ENCODE data around the gene SH3D21. TPM values are rescaled to one million over a fixed set of nuclear protein-coding genes. Genes with fewer than 3 reads are reported as not detected.

The SH3D21 gene
- 6.5 and 7.2 TPM in 2 replicates for total RNA-seq

DNA sequence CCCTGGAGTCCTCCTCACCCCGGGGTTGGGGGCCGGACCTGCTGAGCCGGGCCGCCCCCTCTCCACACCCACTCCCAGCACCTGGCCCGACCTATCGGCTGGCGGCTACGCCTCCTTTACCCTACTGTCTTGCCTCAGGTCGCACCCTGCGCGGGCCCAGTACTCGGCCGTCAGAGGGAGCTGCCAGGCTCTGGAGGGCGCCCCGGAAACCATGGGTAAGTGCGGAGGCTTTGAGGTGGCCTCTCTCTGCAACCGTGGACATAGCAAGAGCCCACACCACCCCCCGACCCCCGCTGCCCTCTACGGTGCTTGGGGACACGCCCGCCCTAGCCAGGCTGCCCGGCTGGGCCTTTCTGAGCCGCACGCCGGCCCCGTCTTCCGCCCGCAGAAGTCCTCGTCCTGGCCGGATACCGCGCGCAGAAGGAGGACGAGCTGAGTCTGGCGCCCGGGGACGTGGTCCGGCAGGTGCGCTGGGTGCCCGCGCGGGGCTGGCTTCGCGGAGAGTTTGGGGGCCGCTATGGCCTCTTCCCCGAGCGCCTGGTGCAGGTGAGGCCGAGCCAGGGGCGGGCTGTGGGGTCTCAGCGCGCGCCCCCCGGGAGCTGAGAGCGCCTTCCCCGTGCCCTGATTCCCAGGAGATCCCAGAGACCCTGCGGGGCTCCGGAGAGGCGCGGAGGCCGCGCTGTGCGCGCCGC, at the start of gene SH3D21:
Gene SH3D21 (plus strand): TSS at position 159 of the 692 bp plus-strand sequence. CDS start 53 bp downstream, at position 212.
- intact Hi-C loops (cut with micrococcal nuclease) = loop anchor here (1.0 to 2.0 kb wide), 3 partner anchors 63 to 114 kb away; no protein-coding TSS in a partner anchor

DNA sequence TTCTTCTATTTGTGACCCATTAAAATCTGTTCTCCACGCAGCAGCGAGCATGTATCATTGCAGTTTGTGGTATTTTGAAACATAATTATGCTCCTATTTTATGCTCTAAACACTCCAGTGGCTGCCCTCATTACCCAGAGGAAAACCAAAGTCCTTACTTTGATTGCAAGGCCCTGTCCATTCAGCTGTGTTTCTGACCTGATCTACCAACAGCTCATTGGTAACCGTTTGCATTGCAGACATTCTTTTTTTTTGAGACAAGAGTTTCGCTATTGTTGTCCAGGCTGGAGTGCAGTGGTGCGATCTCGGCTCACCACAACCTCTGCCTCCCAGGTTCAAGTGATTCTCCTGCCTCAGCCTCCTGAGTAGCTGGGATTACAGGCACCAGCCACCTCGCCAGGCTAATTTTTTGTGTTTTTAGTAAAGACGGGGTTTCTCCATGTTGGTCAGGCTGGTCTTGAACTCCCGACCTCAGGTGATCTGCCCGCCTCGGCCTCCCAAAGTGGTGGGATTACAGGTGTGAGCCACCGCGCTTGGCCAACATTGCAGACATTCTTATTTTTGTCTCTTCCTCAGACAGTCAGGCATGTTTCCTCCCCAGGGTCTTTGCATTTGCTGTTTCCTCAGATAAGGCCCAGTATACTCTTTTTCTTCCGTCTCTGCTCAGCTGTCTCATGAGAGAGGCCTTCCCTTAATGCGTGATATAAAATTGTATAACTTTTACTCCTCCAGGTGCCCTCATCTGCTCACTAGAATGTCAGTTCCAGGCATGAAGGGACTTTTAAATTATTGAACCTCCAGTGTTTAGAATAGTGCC, 49.4 kb upstream of the SH3D21 start:
- intact Hi-C loops (cut with micrococcal nuclease) = no loop called here

DNA sequence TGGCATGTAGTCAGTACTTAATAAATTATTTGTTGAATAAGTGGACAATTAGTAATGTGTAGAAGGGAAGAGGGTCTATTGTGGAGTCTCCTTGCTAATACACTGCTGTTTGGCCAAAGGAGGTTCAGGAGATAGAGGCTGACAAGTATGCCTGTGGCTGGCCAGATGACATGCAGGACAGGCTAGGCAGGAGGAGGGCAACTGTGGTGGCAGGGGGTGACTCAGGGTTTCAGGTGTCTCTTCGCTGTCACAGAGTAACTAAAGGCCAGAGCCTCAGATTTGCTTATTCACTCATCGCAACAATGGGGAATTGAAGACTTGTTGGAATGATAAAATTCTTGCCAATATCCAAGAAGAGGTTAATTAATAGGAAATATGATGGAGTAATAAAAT, 48.8 kb upstream of the SH3D21 start:
- intact Hi-C loops (cut with micrococcal nuclease) = no loop called here

DNA sequence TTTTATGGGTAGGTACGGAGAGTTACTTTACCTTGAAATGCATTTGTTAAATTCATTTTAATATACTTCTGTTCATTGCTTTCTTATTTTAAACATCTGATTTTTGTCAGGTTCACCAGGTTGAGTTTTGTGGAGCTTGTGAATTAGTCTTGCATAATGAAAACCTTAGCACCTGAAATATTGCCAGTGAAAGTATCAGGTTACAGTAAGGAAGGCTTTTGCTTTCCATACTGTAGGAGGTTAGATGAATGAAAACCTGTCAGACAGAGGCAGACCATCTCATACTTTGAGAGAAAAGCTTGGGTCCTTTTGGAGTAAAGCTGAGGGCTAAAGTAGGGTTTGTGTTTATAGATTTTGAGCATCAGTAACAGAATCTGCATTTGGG, 47.2 kb upstream of the SH3D21 start:
- intact Hi-C loops (cut with micrococcal nuclease) = no loop called here

DNA sequence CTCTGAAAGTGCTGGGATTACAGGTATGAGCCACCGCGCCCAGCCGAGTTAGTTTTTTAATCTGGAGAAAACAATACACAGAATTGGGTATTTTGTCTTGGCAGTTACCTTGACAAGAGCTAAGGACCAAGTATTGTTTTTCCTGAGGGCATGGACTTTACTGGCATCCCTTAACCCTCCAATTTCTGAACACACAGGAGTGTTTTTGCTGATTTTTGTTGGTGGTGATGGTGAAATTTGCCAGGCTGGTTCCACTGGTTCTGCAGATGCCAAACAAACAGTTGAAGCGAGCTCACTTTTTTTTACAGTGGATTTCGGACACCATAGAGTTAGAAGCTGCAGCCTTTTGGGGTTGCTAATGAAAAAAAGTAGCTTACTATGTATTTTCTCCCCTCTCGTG, 37.2 kb upstream of the SH3D21 start:
- intact Hi-C loops (cut with micrococcal nuclease) = no loop called here

DNA sequence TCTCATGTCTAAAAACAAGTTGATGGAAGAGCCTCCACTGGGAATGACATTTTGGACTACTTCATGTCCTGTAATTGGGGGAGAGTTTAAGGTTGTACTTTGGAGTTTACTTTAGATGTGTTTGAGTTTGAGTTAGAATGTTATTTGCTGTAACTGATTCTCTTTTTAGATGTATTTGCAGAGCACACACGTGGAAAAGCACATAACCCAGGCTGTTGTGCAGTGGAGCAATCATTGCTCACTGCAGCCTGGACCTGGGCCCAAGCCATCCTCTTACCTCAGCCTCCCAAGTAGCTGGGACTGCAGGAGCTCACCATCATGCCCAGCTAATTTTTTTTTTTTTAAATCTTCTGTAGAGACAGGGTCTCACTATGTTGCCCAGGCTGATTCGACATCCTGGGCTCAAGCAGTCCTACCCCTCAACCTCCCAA, 36.7 kb upstream of the SH3D21 start:
- intact Hi-C loops (cut with micrococcal nuclease) = no loop called here

DNA sequence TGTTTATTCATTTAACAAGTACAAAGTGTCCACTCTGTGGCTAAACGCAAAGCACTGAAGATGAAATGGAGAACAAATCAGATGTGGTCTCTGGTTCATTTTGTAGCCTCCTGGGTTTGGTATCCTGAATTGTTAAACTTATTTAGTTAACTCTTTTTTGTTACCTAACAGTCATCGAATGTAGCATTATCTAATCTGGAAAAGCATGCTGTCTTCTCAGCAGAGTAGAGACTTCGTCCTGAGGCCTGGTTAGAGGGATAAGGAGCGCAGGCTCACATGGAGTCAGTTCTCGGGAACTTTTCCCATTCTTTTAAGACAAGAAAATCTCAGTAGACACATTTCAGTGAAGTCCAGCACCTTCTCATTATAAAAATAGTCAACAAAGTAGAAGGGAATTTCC, 33.1 kb upstream of the SH3D21 start:
- intact Hi-C loops (cut with micrococcal nuclease) = no loop called here

DNA sequence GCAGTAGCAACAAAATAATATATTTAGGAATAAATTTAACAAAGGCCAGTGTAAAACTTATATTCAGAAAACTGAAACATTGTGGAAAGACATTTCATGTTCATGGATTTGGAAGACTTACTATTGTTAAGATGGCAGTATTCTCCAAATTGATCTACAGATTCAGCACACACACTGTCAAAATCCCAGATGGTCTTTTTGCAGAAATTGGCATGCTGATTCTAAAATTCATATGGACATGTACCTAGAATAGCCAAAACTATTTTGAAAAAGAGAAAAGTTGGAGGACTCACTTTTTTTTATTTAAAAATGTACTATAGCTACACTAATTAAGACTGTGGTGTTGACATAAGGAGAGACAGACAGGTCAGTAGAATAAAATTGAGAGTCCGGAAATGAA, 32.0 kb upstream of the SH3D21 start:
- intact Hi-C loops (cut with micrococcal nuclease) = no loop called here

DNA sequence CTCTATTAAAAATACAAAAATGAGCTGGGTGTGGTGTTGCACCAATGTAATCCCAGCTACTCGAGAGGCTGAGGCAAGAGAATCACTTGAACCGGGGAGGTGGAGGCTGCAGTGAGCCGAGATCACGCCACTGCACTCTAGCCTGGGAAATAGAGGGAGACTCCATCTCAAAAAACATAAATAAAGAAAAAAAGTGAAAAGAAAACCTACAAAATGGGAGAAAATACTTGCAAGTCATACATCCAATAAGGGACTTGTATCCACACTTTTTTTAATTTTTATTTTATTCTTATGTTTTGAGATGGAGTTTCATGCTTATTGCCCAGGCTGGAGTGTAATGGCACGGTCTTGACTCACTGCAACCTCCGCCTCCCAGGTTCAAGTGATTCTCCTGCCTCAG, 29.5 kb upstream of the SH3D21 start:
- intact Hi-C loops (cut with micrococcal nuclease) = no loop called here

DNA sequence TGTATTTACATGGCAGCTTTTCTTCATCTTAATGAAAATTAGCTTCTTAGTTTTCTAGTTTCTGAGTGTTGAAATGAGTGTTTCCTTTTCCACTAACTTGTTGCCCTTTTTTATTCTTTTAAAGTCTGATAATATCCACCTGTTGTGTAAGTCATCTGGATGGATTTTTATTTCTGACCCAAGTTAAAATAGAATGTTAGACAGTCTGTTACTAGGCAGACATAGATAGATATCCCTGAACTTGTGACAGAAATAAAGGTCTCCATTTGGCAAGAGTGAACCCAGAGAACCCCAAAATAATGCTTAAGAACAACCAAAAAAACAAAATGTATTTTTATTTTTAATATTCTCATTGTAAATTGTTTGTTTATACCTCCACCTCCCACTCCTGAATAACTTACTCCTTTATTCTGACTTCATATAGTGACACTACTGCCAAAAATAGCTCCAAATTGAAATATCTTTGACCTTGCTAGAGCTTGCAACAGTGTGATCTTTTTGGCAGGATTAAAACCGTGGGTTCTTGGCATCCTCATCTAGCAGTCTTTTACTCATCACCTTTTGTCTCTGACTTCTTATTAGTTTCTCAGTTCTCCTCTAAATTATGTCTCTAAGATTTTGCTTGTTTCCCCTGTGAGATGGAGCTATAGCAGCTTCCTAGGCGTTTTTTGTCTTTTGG, 26.9 kb upstream of the SH3D21 start:
- intact Hi-C loops (cut with micrococcal nuclease) = no loop called here

DNA sequence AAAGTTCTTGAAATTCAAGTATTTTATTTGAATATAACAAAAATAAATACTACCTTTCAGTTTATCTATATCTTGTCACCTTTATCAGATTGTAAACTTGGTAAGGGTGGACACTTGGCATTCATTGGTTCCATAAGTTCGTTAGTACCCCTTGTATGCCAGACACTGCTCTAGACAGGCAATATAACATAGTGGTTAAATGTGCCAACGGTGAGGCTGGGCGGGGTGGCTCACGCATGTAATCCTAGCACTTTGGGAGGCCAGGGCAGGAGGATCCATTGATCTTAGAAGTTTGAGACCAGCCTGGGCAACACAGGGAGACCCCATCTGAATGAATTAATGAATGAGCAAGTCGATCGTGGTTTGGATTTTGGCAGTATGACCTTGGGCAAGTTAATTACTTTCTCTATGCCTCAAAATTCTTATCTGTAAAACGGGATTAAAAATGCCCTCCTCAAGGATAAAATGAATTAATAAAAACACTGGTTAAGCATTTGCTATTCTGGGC, 26.3 kb upstream of the SH3D21 start:
- intact Hi-C loops (cut with micrococcal nuclease) = no loop called here

DNA sequence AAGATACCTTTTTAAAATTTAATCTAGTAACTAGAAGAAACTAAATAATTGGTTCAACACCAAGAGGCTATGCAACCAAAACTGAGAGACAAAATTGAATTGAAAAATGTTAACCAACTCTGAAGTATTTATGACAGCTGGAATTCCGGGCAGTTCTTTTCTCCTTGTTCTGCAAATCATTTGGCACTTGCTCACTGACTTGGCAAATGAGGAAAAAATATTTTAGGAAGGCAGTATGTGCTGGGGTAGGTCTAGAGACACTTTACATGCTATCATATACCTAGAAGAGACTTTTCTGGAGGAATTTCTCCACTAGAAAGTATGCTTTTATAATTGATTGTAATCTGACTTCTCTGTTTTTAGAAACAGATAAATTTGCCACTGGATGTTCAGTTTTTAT, 22.1 kb upstream of the SH3D21 start:
- intact Hi-C loops (cut with micrococcal nuclease) = no loop called here

DNA sequence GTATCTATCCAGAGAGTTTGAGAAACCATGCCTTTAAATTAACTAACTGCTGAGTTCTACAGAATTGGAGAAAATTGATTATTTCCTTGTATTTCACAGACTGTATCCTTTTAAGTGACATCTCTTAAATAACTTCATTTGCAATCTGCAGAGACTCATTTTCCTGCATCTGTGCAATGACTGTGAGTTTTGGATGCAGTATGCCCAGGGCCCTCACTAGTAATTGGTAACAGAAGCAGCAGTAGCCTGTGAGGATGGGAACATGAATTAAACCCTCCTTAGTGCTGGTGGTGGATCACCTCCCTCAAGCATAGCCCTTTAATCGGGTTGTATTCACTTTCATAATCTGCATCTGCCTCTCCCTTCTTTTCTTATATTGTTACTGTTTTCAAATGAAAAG, 21.7 kb upstream of the SH3D21 start:
- intact Hi-C loops (cut with micrococcal nuclease) = no loop called here

DNA sequence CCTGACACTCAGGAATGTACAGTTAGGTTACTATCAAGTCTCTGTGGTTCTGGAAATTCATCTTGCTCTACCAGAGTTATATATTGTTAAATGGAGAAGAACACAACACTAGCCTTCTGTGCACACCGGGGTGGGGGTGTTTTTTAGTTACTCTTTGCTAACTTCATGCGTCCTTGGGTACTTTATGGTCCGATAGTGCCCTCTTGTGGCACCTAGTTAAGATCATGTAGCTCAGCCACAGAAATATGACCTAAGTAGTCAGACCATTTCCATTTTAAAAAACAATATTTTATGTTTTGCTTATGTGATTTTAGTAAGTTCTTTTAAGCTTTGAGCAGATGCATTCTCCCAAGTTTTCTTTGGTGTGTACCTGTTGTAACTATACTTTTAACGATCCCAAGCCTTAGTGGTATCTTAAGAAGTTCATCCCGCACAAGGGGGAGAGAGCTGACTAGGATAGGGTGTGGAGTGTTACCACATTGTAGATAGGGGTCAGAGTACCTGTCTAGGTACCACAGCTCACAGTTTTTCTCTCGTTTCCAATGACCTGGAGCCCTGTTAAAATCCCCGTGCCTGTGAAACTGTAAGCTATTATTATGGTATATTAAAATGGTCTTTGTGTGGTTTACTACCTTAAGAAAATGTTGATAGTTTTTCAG, 20.6 kb upstream of the SH3D21 start:
- intact Hi-C loops (cut with micrococcal nuclease) = loop anchor here (1.0 kb wide), 5 partner anchors 61 to 186 kb away; partner anchors contain the start of genes THRAP3 and TRAPPC3

DNA sequence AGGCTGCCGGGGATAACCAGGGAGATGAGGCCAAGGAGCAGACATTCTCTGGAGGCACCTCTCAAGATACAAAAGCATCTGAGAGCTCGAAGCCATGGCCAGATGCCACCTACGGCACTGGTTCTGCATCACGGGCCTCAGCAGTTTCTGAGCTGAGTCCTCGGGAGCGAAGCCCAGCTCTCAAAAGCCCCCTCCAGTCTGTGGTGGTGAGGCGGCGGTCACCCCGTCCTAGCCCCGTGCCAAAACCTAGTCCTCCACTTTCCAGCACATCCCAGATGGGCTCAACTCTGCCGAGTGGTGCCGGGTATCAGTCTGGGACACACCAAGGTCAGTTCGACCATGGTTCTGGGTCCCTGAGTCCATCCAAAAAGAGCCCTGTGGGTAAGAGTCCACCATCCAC, 19.4 kb upstream of the SH3D21 start:
- intact Hi-C loops (cut with micrococcal nuclease) = no loop called here

DNA sequence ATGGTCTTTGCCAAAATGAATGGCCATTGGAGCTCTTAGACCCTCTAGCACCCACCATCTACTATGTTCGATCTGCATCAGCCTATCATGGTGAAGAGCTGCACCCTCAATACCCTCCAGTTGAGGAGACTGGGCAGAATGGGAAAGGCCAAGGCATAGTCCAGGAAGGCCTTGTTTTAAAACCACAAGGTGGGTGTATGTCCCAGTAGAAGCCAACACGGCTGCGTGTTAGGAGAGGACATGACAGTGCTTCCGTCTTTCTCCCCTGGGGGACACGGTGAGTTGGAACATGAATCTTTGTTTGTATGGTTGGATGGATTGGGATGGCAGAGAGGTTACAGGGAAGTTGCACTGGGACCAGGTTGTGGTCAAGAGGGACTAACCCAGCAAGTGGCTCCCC, 18.6 kb upstream of the SH3D21 start:
- intact Hi-C loops (cut with micrococcal nuclease) = no loop called here

DNA sequence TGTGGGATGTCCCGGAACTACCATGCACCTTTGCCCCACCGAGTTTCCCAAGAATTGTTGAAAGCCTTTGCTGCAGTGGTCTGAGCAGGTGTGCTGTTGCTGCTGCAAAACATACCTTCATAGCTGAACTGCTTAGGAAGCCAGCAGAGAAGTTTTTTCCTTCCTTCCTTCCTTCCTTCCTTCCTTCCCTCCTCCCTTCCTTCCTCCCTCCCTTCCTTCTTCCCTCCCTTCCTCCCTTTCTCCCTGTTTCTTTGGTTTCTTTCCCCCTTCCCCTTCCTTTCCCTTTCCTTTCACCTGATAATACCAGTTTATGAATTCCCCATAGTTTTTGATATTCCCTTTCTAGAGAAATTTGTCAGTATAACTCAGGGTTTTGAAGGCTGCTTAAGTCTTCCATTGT, 10.8 kb upstream of the SH3D21 start:
- intact Hi-C loops (cut with micrococcal nuclease) = no loop called here

DNA sequence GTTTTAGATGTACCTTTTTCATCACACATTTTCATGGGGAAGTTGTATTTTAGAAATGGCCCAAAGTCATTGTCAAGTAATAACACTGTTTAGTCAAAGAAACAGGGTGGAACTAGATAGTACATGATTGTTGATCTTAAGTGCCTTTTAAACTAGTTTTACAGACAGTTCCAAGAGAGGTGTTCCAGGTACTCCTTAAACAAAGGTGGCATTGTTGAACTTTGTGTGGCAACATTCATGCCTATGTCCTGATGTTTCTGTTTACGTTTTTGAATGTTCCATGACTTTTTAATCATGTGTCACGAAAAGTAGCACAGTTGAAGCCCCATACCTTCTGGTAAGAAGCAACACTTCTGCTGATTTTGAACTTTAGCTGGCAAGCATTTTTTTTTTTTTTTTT, 9.1 kb upstream of the SH3D21 start:
- intact Hi-C loops (cut with micrococcal nuclease) = no loop called here

DNA sequence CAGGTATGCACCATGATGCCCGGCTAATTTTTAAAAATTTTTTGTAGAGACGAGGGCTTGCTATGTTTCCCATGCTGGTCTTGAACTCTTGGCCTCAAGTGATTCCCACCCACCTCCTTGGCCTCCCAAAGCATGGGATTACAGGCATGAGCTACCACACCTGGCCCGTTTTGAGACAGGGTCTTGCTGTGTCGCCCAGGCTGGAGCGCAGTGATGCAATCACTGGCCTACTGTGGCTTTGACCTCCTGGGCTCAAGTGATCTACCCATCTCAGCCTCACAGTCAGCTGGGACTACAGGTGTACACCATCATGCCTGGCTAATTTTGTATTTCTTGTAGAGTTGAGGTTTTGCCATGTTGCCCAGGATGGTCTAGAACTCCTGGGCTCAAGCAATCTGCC, 7.5 kb upstream of the SH3D21 start:
- intact Hi-C loops (cut with micrococcal nuclease) = no loop called here

DNA sequence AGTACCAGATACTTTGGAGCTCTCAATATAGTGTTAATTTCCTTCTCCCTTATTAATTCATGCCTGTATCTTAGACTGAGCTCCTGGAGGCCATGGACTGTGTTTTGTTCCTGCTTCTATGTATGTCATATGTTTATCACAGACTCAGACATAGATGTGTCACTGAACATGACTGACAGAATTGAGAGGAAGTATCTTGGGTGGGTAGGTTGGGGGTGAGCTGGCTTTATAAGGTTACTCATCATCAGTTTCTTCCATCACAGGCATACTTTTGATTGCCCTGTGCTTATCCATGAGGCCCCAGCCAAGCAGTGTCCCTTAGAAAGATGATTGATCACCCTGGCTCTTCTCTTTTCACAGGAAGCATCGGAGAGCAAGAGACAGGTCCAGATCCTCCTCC, 5.6 kb upstream of the SH3D21 start:
- intact Hi-C loops (cut with micrococcal nuclease) = no loop called here

DNA sequence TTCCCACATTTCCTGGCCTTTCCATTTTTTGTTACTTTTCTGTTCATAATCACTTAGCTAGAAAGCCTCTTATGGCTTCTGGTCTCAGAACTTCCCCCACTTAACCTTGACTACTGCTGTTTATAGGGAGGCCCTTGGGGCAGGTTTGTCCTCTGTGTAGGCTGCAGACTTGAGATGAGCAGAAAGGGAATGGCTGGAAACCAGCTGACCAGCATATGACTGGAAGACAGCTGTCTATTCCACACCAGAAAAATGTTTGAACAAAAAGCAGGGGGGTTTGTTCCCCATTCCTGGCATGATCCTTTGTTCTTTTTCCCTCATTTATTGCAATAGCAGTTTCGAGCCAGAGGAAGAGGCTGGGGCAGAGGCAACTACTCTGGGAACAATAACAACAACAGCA, 4.9 kb upstream of the SH3D21 start:
- intact Hi-C loops (cut with micrococcal nuclease) = no loop called here

Measured in T-helper 1 cell treated with Interleukin-12 subunit alpha and Interleukin-12 subunit beta and Interleukin-4 antibody, amounts not matched to agents 30 ng/mL and 1 ng/mL, for 36 hours (primary cell).